H1 (cell line): ENCODE results near the gene PIAS1. TPM values are rescaled to one million over a fixed set of nuclear protein-coding genes. Genes with fewer than 3 reads are reported as not detected.

Experiments
- CTCF ChIA-PET: fragments of 300-600 bp; sonication (Branson Sonifier 250); formaldehyde crosslinking; loops from one replicate; lab custom pipeline; 2021; ENCODE audit not compliant: partially characterized antibody; lab: Charles Lee
- POLR2A ChIA-PET: fragments of 300-600 bp; sonication (Branson Sonifier 250); formaldehyde crosslinking; loops from one replicate; lab custom pipeline; 2021; ENCODE audit warnings: inconsistent platforms; ENCODE audit not compliant: partially characterized antibody; lab: Charles Lee
- DNase-seq, 2 experiments: peaks; one replicate each; pipeline versions ENCODE4 v3.0.0 to v3.0.0-alpha.2; 2010 to 2022; ENCODE audit warnings: low spot score in 2 of 2, low read depth in 1 of 2, mixed read lengths in 1 of 2
- FAIRE-seq: peaks from 2 replicates; lab custom pipeline; 2011; peaks lifted over from hg19 to GRCh38; lab: Jason Lieb, UNC
- H2AFZ ChIP-seq: 2 replicates; pipeline ENCODE4 v1.8.1; 2012; ENCODE audit warnings: low read length, inconsistent platforms
- H2AK5ac ChIP-seq: 2 replicates; pipeline ENCODE4 v1.6.1; 2013; ENCODE audit warnings: low read depth, low read length
- H2BK120ac ChIP-seq: replicated peaks from 2 replicates; pipeline ENCODE3; 2013; ENCODE audit warnings: low read depth, low read length, inconsistent platforms
- H2BK12ac ChIP-seq: 2 replicates; pipeline ENCODE4 v1.6.1; 2013; ENCODE audit warnings: low read depth, low read length
- H2BK15ac ChIP-seq: 2 replicates; pipeline ENCODE4 v1.6.1; 2013; ENCODE audit warnings: low read length
- H2BK20ac ChIP-seq: 2 replicates; pipeline ENCODE4 v1.6.1; 2013; ENCODE audit warnings: low read length
- H2BK5ac ChIP-seq: 2 replicates; pipeline ENCODE4 v1.6.1; 2013; ENCODE audit warnings: low read depth, low read length
- H3K14ac ChIP-seq: 2 replicates; pipeline ENCODE4 v1.6.1; 2013; ENCODE audit warnings: inconsistent platforms; ENCODE audit not compliant: insufficient read length
- H3K18ac ChIP-seq: 2 replicates; pipeline ENCODE4 v1.6.1; 2013; ENCODE audit warnings: low read length; ENCODE audit errors: extremely low read depth
- H3K23ac ChIP-seq: 2 replicates; pipeline ENCODE4 v1.6.1; 2013; ENCODE audit warnings: inconsistent platforms; ENCODE audit not compliant: insufficient read length
- H3K23me2 ChIP-seq: 2 replicates; pipeline ENCODE4 v1.6.1; 2013; ENCODE audit warnings: low read depth, low read length
- H3K27ac ChIP-seq: 2 replicates; pipeline ENCODE4 v1.6.1; 2011; ENCODE audit warnings: low read depth, low read length, inconsistent platforms
- H3K27me3 ChIP-seq, 4 experiments: replicated peaks in 1 of 4; 1 replicate in 1 of 4; 2 replicates in 3 of 4; pipeline versions ENCODE4 v1.6.1 to v1.8.1; 2011 to 2013; ENCODE audit warnings: low read length in 3 of 4, mild to moderate bottlenecking in 3 of 4, inconsistent platforms in 2 of 4, mixed read lengths in 2 of 4, moderate library complexity in 1 of 4; ENCODE audit not compliant: control insufficient read depth in 3 of 4, insufficient read depth in 3 of 4; ENCODE audit errors: extremely low read depth in 1 of 4
- H3K36me3 ChIP-seq, 4 experiments: 2 replicates each; pipeline versions ENCODE4 v1.6.1 to v1.8.1; 2011 to 2013; ENCODE audit warnings: mild to moderate bottlenecking in 4 of 4, low read length in 3 of 4, moderate library complexity in 2 of 4, control low read depth in 1 of 4, inconsistent platforms in 1 of 4; ENCODE audit not compliant: insufficient read depth in 4 of 4, control insufficient read depth in 2 of 4
- H3K4ac ChIP-seq: replicated peaks from 2 replicates; pipeline ENCODE3; 2013; ENCODE audit warnings: low read length, low read depth, mixed read lengths, inconsistent platforms; ENCODE audit not compliant: insufficient read length
- H3K4me1 ChIP-seq, 4 experiments: replicated peaks in 1 of 4; 1 replicate in 1 of 4; 2 replicates in 3 of 4; pipeline versions ENCODE4 v1.6.1 to v1.8.1; 2011 to 2013; ENCODE audit warnings: low read length in 3 of 4, inconsistent platforms in 2 of 4, mixed read lengths in 1 of 4; ENCODE audit not compliant: insufficient read depth in 4 of 4, control insufficient read depth in 3 of 4
- H3K4me2 ChIP-seq, 2 experiments: 2 replicates each; pipeline versions ENCODE4 v1.6.1 to v1.8.1; 2011 to 2013; ENCODE audit warnings: low read depth in 2 of 2, low read length in 2 of 2, control low read depth in 1 of 2, inconsistent platforms in 1 of 2, mild to moderate bottlenecking in 1 of 2; ENCODE audit not compliant: insufficient read depth in 1 of 2
- H3K4me3 ChIP-seq, 4 experiments: fragments of 200-600, 300-600 bp in 1 of 4; sonication (generic), shearing (Covaris generic), sonication (Bioruptor Twin) in 1 of 4; 2 replicates each; pipeline versions ENCODE4 v1.5.1 to v1.8.1; 2011 to 2016; ENCODE audit warnings: low read length in 4 of 4, low read depth in 3 of 4, control low read depth in 2 of 4, inconsistent platforms in 2 of 4, mild to moderate bottlenecking in 2 of 4, mixed read lengths in 1 of 4, moderate library complexity in 1 of 4; ENCODE audit not compliant: insufficient read depth in 2 of 4; ENCODE audit errors: extremely low read depth in 1 of 4
- H3K56ac ChIP-seq: replicated peaks from 2 replicates; pipeline ENCODE3; 2013; ENCODE audit warnings: low read depth, mild to moderate bottlenecking, mixed read lengths, low read length, inconsistent platforms; ENCODE audit not compliant: insufficient read length
- H3K79me1 ChIP-seq: 2 replicates; pipeline ENCODE4 v1.6.1; 2013; ENCODE audit warnings: low read depth, low read length, control low read depth
- H3K79me2 ChIP-seq, 2 experiments: 2 replicates each; pipeline versions ENCODE4 v1.6.1 to v1.8.1; 2012 to 2013; ENCODE audit warnings: low read length in 2 of 2, mild to moderate bottlenecking in 2 of 2, inconsistent platforms in 1 of 2; ENCODE audit not compliant: insufficient read depth in 2 of 2, control insufficient read depth in 1 of 2
- H3K9ac ChIP-seq, 4 experiments: replicated peaks in 1 of 4; 1 replicate in 1 of 4; 2 replicates in 3 of 4; pipeline versions ENCODE4 v1.6.1 to v1.8.1; 2011 to 2013; ENCODE audit warnings: low read depth in 3 of 4, low read length in 3 of 4, control low read depth in 2 of 4, mild to moderate bottlenecking in 2 of 4, moderate library complexity in 2 of 4, inconsistent platforms in 1 of 4; ENCODE audit errors: extremely low read depth in 1 of 4
- H3K9me3 ChIP-seq, 2 experiments: 2 replicates each; pipeline versions ENCODE4 v1.6.1 to v1.8.1; 2012 to 2013; ENCODE audit warnings: mild to moderate bottlenecking in 2 of 2, moderate library complexity in 2 of 2, control low read depth in 1 of 2, inconsistent platforms in 1 of 2, low read depth in 1 of 2, low read length in 1 of 2, mixed read lengths in 1 of 2; ENCODE audit not compliant: insufficient read depth in 2 of 2
- H4K20me1 ChIP-seq, 2 experiments: replicated peaks in 1 of 2; 2 replicates each; pipeline versions ENCODE3 to v1.8.1; 2011 to 2013; ENCODE audit warnings: inconsistent platforms in 2 of 2, low read length in 2 of 2, mild to moderate bottlenecking in 1 of 2; ENCODE audit not compliant: insufficient read depth in 2 of 2, control insufficient read depth in 1 of 2
- H4K5ac ChIP-seq: 2 replicates; pipeline ENCODE4 v1.6.1; 2013; ENCODE audit warnings: low read length, low read depth, mixed read lengths, inconsistent platforms; ENCODE audit not compliant: insufficient read length
- H4K8ac ChIP-seq: 2 replicates; pipeline ENCODE4 v1.8.0; 2013; ENCODE audit warnings: mild to moderate bottlenecking, moderate library complexity, low read length, inconsistent platforms; ENCODE audit not compliant: insufficient read depth; ENCODE audit errors: extremely low read depth
- H4K91ac ChIP-seq: replicated peaks from 2 replicates; pipeline ENCODE3; 2013; ENCODE audit warnings: low read length, mixed read lengths, inconsistent platforms; ENCODE audit not compliant: insufficient read length
- CHD1 ChIP-seq: IDR thresholded peaks from 2 replicates; pipeline ENCODE4 v1.6.1; 2012; ENCODE audit warnings: low read depth, low read length, improper control_type of control experiment
- CTBP2 ChIP-seq: IDR thresholded peaks from 2 replicates; pipeline ENCODE4 v1.7.0; 2011; ENCODE audit warnings: borderline replicate concordance, mild to moderate bottlenecking, moderate library complexity, mixed read lengths, low read length; ENCODE audit not compliant: insufficient read depth, insufficient read length
- EZH2 ChIP-seq: fragments of 200-600 bp; sonication (generic); IDR thresholded peaks from 2 replicates; pipeline ENCODE4 v1.7.1; 2012; ENCODE audit warnings: low read depth, mild to moderate bottlenecking, moderate library complexity, low read length, inconsistent platforms; ENCODE audit not compliant: severe bottlenecking
- GTF2F1 ChIP-seq: IDR thresholded peaks from 2 replicates; pipeline ENCODE4 v1.6.1; 2012; ENCODE audit warnings: low read depth, low read length, improper control_type of control experiment, borderline replicate concordance
- KDM5A ChIP-seq: fragments of 200-600 bp; IDR thresholded peaks from 2 replicates; pipeline ENCODE4 v1.7.1; 2012; ENCODE audit warnings: mild to moderate bottlenecking, low read length, inconsistent platforms, mixed read lengths
- PHF8 ChIP-seq: fragments of 200-600 bp; sonication (generic); conservative IDR thresholded peaks from 2 replicates; pipeline ENCODE4 v1.7.1; 2012; ENCODE audit warnings: low read depth, mild to moderate bottlenecking, inconsistent platforms, low read length, moderate library complexity
- RFX5 ChIP-seq: IDR thresholded peaks from 2 replicates; pipeline ENCODE4 v1.6.1; 2011; ENCODE audit warnings: low read depth, low read length, improper control_type of control experiment, borderline replicate concordance
- RNF2 ChIP-seq: fragments of 200-900, 300-1000 bp; sonication (generic); IDR thresholded peaks from 2 replicates; pipeline ENCODE4 v1.7.1; 2016; ENCODE audit warnings: borderline replicate concordance, low read depth, mild to moderate bottlenecking, antibody characterized with exemption, low read length; ENCODE audit not compliant: poor library complexity, severe bottlenecking; ENCODE audit errors: missing control alignments
- SIX5 ChIP-seq: IDR thresholded peaks from 2 replicates; pipeline ENCODE4 v1.6.1; 2011; ENCODE audit warnings: mild to moderate bottlenecking, low read depth, low read length
- SP2 ChIP-seq: IDR thresholded peaks from 2 replicates; pipeline ENCODE4 v1.6.1; 2012; ENCODE audit warnings: mild to moderate bottlenecking, low read length, inconsistent platforms
- TCF12 ChIP-seq: IDR thresholded peaks from 2 replicates; pipeline ENCODE4 v1.6.1; 2011; ENCODE audit warnings: low read depth, mild to moderate bottlenecking, low read length
- WGBS, 2 experiments: shearing (Covaris generic) in 1 of 2; methylation state at CpG; one replicate each; pipeline versions ENCODE4 v1.1.6 to v1.1.7; 2013 to 2015; ENCODE audit warnings: low lambda C conversion rate in 2 of 2, mixed read lengths in 2 of 2, inconsistent platforms in 1 of 2, low coverage in 1 of 2, missing lambda C conversion rate in 1 of 2; ENCODE audit not compliant: insufficient replicate concordance in 2 of 2, insufficient coverage in 1 of 2, insufficient read length in 1 of 2; ENCODE audit errors: extremely low coverage in 1 of 2, missing lambda C conversion rate in 1 of 2; 5-methylcytosine and 5-hydroxymethylcytosine counted together
- polyA plus RNA-seq, 7 experiments: library from polyadenylated mRNA; depleted of rRNA in 3 of 7; stranded (reverse) in 5 of 7; unstranded in 2 of 7; fragments of >200 nt in 5 of 7; fragments of 200-250 nt in 2 of 7; gene quantifications; 1 replicate in 5 of 7; 2 replicates in 1 of 7; 4 replicates in 1 of 7; pipeline versions ENCODE4 v1.2.1 to v1.2.3, GENCODE V29; 2011 to 2013; ENCODE audit warnings: missing spikeins in 2 of 7, mixed read lengths in 2 of 7
- total RNA-seq: library from RNA; stranded (reverse); fragmentation: NEBNext Ultra II Directional; extraction: Animal tissue kit (Norgen Biotek cat#: 25700); gene quantifications from 2 replicates; pipeline ENCODE4 v1.2.1, GENCODE V29; 2021

PIAS1 gene
- total and polyA plus RNA-seq, 2 of the 8 experiments (the other 6 are each of a cell fraction or from before 2014, with no cell fraction given), result 30.8 to 34.5 TPM

- Histone ChIP-seq H3K56ac (no peak overlapping the region), H2AK5ac (no peak overlapping the region), H3K14ac (no peak overlapping the region), H2BK15ac (no peak overlapping the region), H4K20me1 (no peaks in the 10 kb centered on the region), H4K91ac (no peak overlapping the region), H3K9me3 (no peaks in the 10 kb centered on the region), H3K4me2 (no peak overlapping the region), H2BK120ac (no peak overlapping the region), H3K23me2 (no peaks in the 10 kb centered on the region), H3K4me3 (no peak overlapping the region), H2BK5ac (no peak overlapping the region), H3K4me1 (no peaks in the 10 kb centered on the region), H3K4ac (no peak overlapping the region), H3K18ac (no peak overlapping the region), H4K5ac (no peak overlapping the region), H3K23ac (no peak overlapping the region), H2BK12ac (no peak overlapping the region), H3K9ac (no peak overlapping the region), H2AFZ (peak overlapping the region; percentile 38; the same call in 1 of the 2 replicates), H4K8ac (no peak overlapping the region), H2BK20ac (no peak overlapping the region), H3K79me2 (no peaks in the 10 kb centered on the region), H3K27me3 (no peaks in the 10 kb centered on the region), H3K36me3 (no peaks in the 10 kb centered on the region), H3K79me1 (no peaks in the 10 kb centered on the region), H3K27ac (no peak overlapping the region)
- ChIA-PET CTCF (no interaction called here), POLR2A (no interaction called here)
- 94% methylated on average over 5 of the region's 5 CpGs; no CpG with 5 or more reads in 1 of the 2 experiments for WGBS, 2 experiments
- DNase-seq, result no peak
- FAIRE-seq, result no peak
- TF ChIP-seq GTF2F1 (no peak), EZH2 (no peak), CHD1 (no peak), RNF2 (no peak), SP2 (no peak), KDM5A (no peak), CTBP2 (no peak), RFX5 (no peak), PHF8 (no peak), SIX5 (no peak), TCF12 (no peak)
Measured at GRCh38 chr15:68028888-68029207, 25.3 kb upstream of the PIAS1 start.
